ENCODE measurements around the gene THSD8.

Gene THSD8

GRCh38 chr19:12789098-12789903 lies 12.6 kb upstream of the THSD8 start:
- peaks cover 24% of the 10 kb centered on the region for H3K4me1 ChIP-seq (ENCODE audit: control insufficient read depth, low read depth, low read length)
- H3K9ac ChIP-seq (ENCODE audit: low read length) = no peak overlapping the region

GRCh38 chr19:12789904-12790619 lies 11.8 kb upstream of the THSD8 start:
- H3K9ac ChIP-seq (ENCODE audit: low read length) = peak overlapping the region; percentile 42
- peaks cover 31% of the 10 kb centered on the region for H3K27me3 ChIP-seq (ENCODE audit: control insufficient read depth, insufficient read depth, low read length)
- H3K36me3 ChIP-seq (ENCODE audit: control insufficient read depth, low read depth, low read length) = no peaks in the 10 kb centered on the region
- peak overlapping the region; percentile 72 for H3K4me3 ChIP-seq (ENCODE audit: low read length)
- H3K9me3 ChIP-seq (ENCODE audit: control insufficient read depth, low read depth, low read length) = no peaks in the 10 kb centered on the region
- H3K4me1 ChIP-seq (ENCODE audit: control insufficient read depth, low read depth, low read length) = peaks cover 24% of the 10 kb centered on the region
- no peak overlapping the region for H3K27ac ChIP-seq (ENCODE audit: low read length)

More at GRCh38 chr19:12789098-12789903, 12.6 kb upstream of the THSD8 start:
- no peaks in the 10 kb centered on the region for H3K36me3 ChIP-seq (ENCODE audit: control insufficient read depth, low read depth, low read length)
- H3K27ac ChIP-seq (ENCODE audit: low read length) = no peak overlapping the region
- H3K4me3 ChIP-seq (ENCODE audit: low read length) = peak overlapping the region; percentile 72
- no peaks in the 10 kb centered on the region for H3K9me3 ChIP-seq (ENCODE audit: control insufficient read depth, low read depth, low read length)
- H3K27me3 ChIP-seq (ENCODE audit: control insufficient read depth, insufficient read depth, low read length) = peaks cover 31% of the 10 kb centered on the region

- Histone ChIP-seq H3K9me3 (ENCODE audit: control insufficient read depth, low read depth, low read length) (no peaks in the 10 kb centered on the region), H3K27me3 (ENCODE audit: control insufficient read depth, insufficient read depth, low read length) (peaks cover 31% of the 10 kb centered on the region), H3K36me3 (ENCODE audit: control insufficient read depth, low read depth, low read length) (no peaks in the 10 kb centered on the region), H3K9ac (ENCODE audit: low read length) (peak overlapping the region; percentile 42), H3K4me3 (ENCODE audit: low read length) (peak overlapping the region; percentile 72), H3K27ac (ENCODE audit: low read length) (no peak overlapping the region), H3K4me1 (ENCODE audit: control insufficient read depth, low read depth, low read length) (peaks cover 25% of the 10 kb centered on the region)
Observed at GRCh38 chr19:12790628-12791344, 11.1 kb upstream of the THSD8 start.

GRCh38 chr19:12791345-12792050 lies 10.4 kb upstream of the THSD8 start, which contains the start of gene JUNB:
TSS of gene JUNB (plus strand) at chr19:12791486. CDS start at chr19:12791772, 286 bp downstream.
- H3K4me3 ChIP-seq (ENCODE audit: low read length) = peak within 1 kb of the TSS; percentile 72
- H3K27me3 ChIP-seq (ENCODE audit: control insufficient read depth, insufficient read depth, low read length) = peaks cover 31% of the 10 kb centered on the region
- no peaks in the 10 kb centered on the region for H3K9me3 ChIP-seq (ENCODE audit: control insufficient read depth, low read depth, low read length)
- no peaks in the 10 kb centered on the region for H3K36me3 ChIP-seq (ENCODE audit: control insufficient read depth, low read depth, low read length)
- no peak within 1 kb of the TSS for H3K27ac ChIP-seq (ENCODE audit: low read length)
- H3K9ac ChIP-seq (ENCODE audit: low read length) = peak within 1 kb of the TSS; percentile 62
- peaks cover 32% of the 10 kb centered on the region for H3K4me1 ChIP-seq (ENCODE audit: control insufficient read depth, low read depth, low read length)

GRCh38 chr19:12792051-12792852 lies 9.6 kb upstream of the THSD8 start:
- peaks cover 32% of the 10 kb centered on the region for H3K4me1 ChIP-seq (ENCODE audit: control insufficient read depth, low read depth, low read length)
- peak overlapping the region; percentile 72 for H3K4me3 ChIP-seq (ENCODE audit: low read length)
- peaks cover 31% of the 10 kb centered on the region for H3K27me3 ChIP-seq (ENCODE audit: control insufficient read depth, insufficient read depth, low read length)
- H3K9me3 ChIP-seq (ENCODE audit: control insufficient read depth, low read depth, low read length) = no peaks in the 10 kb centered on the region
- H3K9ac ChIP-seq (ENCODE audit: low read length) = peak overlapping the region; percentile 62
- peaks cover 5% of the 10 kb centered on the region for H3K36me3 ChIP-seq (ENCODE audit: control insufficient read depth, low read depth, low read length)
- no peak overlapping the region for H3K27ac ChIP-seq (ENCODE audit: low read length)

GRCh38 chr19:12792853-12793289 lies 9.0 kb upstream of the THSD8 start:
- Histone ChIP-seq H3K27ac (ENCODE audit: low read length) (no peak overlapping the region), H3K4me3 (ENCODE audit: low read length) (peak overlapping the region; percentile 72), H3K9ac (ENCODE audit: low read length) (peak overlapping the region; percentile 62), H3K27me3 (ENCODE audit: control insufficient read depth, insufficient read depth, low read length) (peaks cover 31% of the 10 kb centered on the region), H3K9me3 (ENCODE audit: control insufficient read depth, low read depth, low read length) (no peaks in the 10 kb centered on the region), H3K36me3 (ENCODE audit: control insufficient read depth, low read depth, low read length) (peaks cover 5% of the 10 kb centered on the region), H3K4me1 (ENCODE audit: control insufficient read depth, low read depth, low read length) (peaks cover 32% of the 10 kb centered on the region)

GRCh38 chr19:12793290-12794195 lies 8.3 kb upstream of the THSD8 start:
- Histone ChIP-seq H3K9ac (ENCODE audit: low read length) (peak overlapping the region; percentile 79), H3K9me3 (ENCODE audit: control insufficient read depth, low read depth, low read length) (no peaks in the 10 kb centered on the region), H3K4me1 (ENCODE audit: control insufficient read depth, low read depth, low read length) (peaks cover 30% of the 10 kb centered on the region), H3K36me3 (ENCODE audit: control insufficient read depth, low read depth, low read length) (peaks cover 5% of the 10 kb centered on the region), H3K4me3 (ENCODE audit: low read length) (peak overlapping the region; percentile 72), H3K27ac (ENCODE audit: low read length) (peak overlapping the region; percentile 47), H3K27me3 (ENCODE audit: control insufficient read depth, insufficient read depth, low read length) (peaks cover 31% of the 10 kb centered on the region)

GRCh38 chr19:12794196-12794941 lies 7.5 kb upstream of the THSD8 start:
- H3K4me1 ChIP-seq (ENCODE audit: control insufficient read depth, low read depth, low read length) = peaks cover 22% of the 10 kb centered on the region
- no peaks in the 10 kb centered on the region for H3K9me3 ChIP-seq (ENCODE audit: control insufficient read depth, low read depth, low read length)
- peaks cover 11% of the 10 kb centered on the region for H3K36me3 ChIP-seq (ENCODE audit: control insufficient read depth, low read depth, low read length)
- peaks cover 31% of the 10 kb centered on the region for H3K27me3 ChIP-seq (ENCODE audit: control insufficient read depth, insufficient read depth, low read length)
- peak overlapping the region; percentile 72 for H3K4me3 ChIP-seq (ENCODE audit: low read length)
- H3K9ac ChIP-seq (ENCODE audit: low read length) = peak overlapping the region; percentile 79
- H3K27ac ChIP-seq (ENCODE audit: low read length) = no peak overlapping the region

GRCh38 chr19:12794971-12795381 lies 6.9 kb upstream of the THSD8 start:
- Histone ChIP-seq H3K4me3 (ENCODE audit: low read length) (no peak overlapping the region), H3K27me3 (ENCODE audit: control insufficient read depth, insufficient read depth, low read length) (peaks cover 31% of the 10 kb centered on the region), H3K36me3 (ENCODE audit: control insufficient read depth, low read depth, low read length) (peaks cover 17% of the 10 kb centered on the region), H3K9me3 (ENCODE audit: control insufficient read depth, low read depth, low read length) (no peaks in the 10 kb centered on the region), H3K9ac (ENCODE audit: low read length) (no peak overlapping the region), H3K4me1 (ENCODE audit: control insufficient read depth, low read depth, low read length) (peaks cover 21% of the 10 kb centered on the region), H3K27ac (ENCODE audit: low read length) (no peak overlapping the region)

All from iPS-18a (cell line).